Measurements from ENCODE around the gene TNRC18.

TNRC18 gene

DNA sequence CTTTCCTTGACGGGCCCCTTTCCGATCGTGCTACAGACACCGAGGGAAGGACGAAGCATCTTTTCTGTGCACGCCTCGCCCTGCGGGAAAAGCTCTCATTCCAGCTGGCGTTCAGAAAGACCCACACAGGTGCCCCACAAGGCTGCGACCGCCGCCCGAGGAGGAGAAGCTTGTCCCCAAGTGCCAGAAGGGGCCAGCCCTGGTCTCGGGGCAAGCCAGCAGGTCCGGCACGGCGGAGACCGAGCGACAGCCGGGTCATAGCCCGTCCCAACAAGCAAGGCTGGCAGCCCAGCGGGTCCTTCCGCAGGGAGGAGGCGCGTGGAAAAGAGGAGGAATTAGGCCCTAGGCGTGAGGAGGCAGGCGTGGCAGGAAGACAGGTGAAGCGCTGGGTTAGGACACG, 62.7 kb downstream of the TNRC18 start:
- TF ChIP-seq EP300 (IDR thresholded peaks at IDR 0.05; ENCODE audit: borderline replicate concordance), result no peak
- TF ChIP-seq, protein P1, sequence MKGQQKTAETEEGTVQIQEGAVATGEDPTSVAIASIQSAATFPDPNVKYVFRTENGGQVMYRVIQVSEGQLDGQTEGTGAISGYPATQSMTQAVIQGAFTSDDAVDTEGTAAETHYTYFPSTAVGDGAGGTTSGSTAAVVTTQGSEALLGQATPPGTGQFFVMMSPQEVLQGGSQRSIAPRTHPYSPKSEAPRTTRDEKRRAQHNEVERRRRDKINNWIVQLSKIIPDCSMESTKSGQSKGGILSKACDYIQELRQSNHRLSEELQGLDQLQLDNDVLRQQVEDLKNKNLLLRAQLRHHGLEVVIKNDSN (IDR thresholded peaks at IDR 0.05), result no peak

DNA sequence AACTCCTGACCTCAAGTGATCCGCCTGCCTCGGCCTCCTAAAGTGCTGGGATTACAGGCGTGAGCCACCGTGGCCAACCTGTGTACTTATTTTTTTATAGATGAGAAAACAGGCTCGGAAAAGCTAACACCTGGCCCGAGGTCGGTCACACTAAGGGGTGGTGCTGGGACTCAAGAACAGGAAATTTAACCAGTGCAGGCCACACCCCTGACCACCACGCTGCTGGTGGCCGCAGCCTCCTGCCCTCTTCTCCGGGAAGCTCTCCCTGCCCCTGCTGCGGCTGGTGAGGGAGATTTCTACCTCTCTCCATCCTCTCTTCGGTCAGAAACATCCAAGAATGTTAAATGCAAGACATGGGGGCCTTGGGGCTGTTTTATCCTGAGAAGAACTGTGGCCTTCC, 63.2 kb downstream of the TNRC18 start:
- TF ChIP-seq TEAD4 (IDR thresholded peaks at IDR 0.05) (no peak), YY1 (IDR thresholded peaks at IDR 0.05; ENCODE audit: low read depth) (no peak), TAF1 (IDR thresholded peaks at IDR 0.05; ENCODE audit: low read depth) (no peak), EGR1 (IDR thresholded peaks at IDR 0.05) (no peak)
- TF ChIP-seq, protein P1 (IDR thresholded peaks at IDR 0.05), result no peak

DNA sequence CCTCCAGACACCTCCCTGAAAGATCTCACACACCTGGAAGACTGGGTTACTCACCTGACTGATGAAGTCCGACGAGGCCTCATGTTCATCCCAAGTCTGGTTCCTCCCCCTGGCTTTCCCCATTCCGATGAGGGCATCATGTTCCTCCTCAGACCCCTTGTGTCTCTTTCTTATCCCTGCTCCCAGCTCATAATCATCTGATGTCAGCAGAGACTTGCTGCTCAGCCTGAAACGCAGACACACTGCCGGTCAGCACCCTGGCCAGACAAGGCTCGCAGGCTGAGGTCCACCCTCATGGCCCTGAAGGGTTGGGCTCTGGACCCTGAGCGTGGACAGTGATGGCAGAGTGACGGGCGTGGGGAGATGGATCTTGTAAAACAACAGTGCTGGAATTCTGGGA, 64.3 kb downstream of the TNRC18 start:
- TF ChIP-seq EP300 (IDR thresholded peaks at IDR 0.05; ENCODE audit: borderline replicate concordance) (no peak), TEAD4 (IDR thresholded peaks at IDR 0.05) (no peak), TAF1 (IDR thresholded peaks at IDR 0.05; ENCODE audit: low read depth) (no peak), CEBPB (IDR thresholded peaks at IDR 0.05) (no peak), NFIC (IDR thresholded peaks at IDR 0.05) (no peak), ZBTB7A (IDR thresholded peaks at IDR 0.05; ENCODE audit: low read depth) (no peak), TCF12 (IDR thresholded peaks at IDR 0.05; ENCODE audit: low read depth) (no peak), CREB1 (IDR thresholded peaks at IDR 0.05; ENCODE audit: low read depth) (no peak), FOXM1 (IDR thresholded peaks at IDR 0.05; ENCODE audit: borderline replicate concordance, low read depth) (no peak), RAD21 (IDR thresholded peaks at IDR 0.05; ENCODE audit: low read depth) (no peak), EGR1 (IDR thresholded peaks at IDR 0.05) (no peak), YY1 (IDR thresholded peaks at IDR 0.05; ENCODE audit: low read depth) (no peak)
- TF ChIP-seq, protein P1 (IDR thresholded peaks at IDR 0.05), result no peak
- TF ChIP-seq, protein P2, sequence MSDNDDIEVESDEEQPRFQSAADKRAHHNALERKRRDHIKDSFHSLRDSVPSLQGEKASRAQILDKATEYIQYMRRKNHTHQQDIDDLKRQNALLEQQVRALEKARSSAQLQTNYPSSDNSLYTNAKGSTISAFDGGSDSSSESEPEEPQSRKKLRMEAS (IDR thresholded peaks at IDR 0.05), result no peak
- TF ChIP-seq, protein P3, sequence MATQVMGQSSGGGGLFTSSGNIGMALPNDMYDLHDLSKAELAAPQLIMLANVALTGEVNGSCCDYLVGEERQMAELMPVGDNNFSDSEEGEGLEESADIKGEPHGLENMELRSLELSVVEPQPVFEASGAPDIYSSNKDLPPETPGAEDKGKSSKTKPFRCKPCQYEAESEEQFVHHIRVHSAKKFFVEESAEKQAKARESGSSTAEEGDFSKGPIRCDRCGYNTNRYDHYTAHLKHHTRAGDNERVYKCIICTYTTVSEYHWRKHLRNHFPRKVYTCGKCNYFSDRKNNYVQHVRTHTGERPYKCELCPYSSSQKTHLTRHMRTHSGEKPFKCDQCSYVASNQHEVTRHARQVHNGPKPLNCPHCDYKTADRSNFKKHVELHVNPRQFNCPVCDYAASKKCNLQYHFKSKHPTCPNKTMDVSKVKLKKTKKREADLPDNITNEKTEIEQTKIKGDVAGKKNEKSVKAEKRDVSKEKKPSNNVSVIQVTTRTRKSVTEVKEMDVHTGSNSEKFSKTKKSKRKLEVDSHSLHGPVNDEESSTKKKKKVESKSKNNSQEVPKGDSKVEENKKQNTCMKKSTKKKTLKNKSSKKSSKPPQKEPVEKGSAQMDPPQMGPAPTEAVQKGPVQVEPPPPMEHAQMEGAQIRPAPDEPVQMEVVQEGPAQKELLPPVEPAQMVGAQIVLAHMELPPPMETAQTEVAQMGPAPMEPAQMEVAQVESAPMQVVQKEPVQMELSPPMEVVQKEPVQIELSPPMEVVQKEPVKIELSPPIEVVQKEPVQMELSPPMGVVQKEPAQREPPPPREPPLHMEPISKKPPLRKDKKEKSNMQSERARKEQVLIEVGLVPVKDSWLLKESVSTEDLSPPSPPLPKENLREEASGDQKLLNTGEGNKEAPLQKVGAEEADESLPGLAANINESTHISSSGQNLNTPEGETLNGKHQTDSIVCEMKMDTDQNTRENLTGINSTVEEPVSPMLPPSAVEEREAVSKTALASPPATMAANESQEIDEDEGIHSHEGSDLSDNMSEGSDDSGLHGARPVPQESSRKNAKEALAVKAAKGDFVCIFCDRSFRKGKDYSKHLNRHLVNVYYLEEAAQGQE (IDR thresholded peaks at IDR 0.05; ENCODE audit: low read depth), result no peak

DNA sequence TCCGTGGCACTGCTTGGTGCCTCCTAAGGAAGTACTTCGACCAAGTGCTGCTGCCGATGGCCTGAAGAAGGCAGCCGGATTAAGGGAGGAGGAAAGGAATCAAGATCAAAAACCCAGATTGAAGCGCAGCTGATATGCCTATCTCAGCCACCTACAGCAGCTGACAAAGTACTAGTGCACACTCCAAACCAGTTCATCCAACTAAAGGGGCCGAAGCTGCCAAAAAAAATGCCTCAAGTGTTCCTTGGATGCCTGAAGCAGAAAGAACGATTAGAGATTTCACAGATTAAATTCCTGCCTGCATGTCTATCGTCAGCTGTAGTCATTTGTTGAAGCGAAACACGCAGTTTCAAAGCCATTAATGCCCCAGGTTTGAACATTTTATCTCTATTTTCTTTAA, 65.7 kb downstream of the TNRC18 start:
- no peak for TF ChIP-seq EGR1 (IDR thresholded peaks at IDR 0.05)
- no peak for TF ChIP-seq CEBPB (IDR thresholded peaks at IDR 0.05)
- TF ChIP-seq EP300 (IDR thresholded peaks at IDR 0.05; ENCODE audit: borderline replicate concordance), result no peak
- TF ChIP-seq FOXM1 (IDR thresholded peaks at IDR 0.05; ENCODE audit: borderline replicate concordance, low read depth), result no peak
- TF ChIP-seq, protein P3 (IDR thresholded peaks at IDR 0.05; ENCODE audit: low read depth), result no peak
- TF ChIP-seq TEAD4 (IDR thresholded peaks at IDR 0.05), result no peak
- TF ChIP-seq CREB1 (IDR thresholded peaks at IDR 0.05; ENCODE audit: low read depth), result no peak
- no peak for TF ChIP-seq YY1 (IDR thresholded peaks at IDR 0.05; ENCODE audit: low read depth)
- TF ChIP-seq RAD21 (IDR thresholded peaks at IDR 0.05; ENCODE audit: low read depth), result no peak
- TF ChIP-seq ZBTB7A (IDR thresholded peaks at IDR 0.05; ENCODE audit: low read depth), result no peak
- no peak for TF ChIP-seq TAF1 (IDR thresholded peaks at IDR 0.05; ENCODE audit: low read depth)
- TF ChIP-seq, protein P2 (IDR thresholded peaks at IDR 0.05), result no peak
- TF ChIP-seq, protein P1 (IDR thresholded peaks at IDR 0.05), result no peak

DNA sequence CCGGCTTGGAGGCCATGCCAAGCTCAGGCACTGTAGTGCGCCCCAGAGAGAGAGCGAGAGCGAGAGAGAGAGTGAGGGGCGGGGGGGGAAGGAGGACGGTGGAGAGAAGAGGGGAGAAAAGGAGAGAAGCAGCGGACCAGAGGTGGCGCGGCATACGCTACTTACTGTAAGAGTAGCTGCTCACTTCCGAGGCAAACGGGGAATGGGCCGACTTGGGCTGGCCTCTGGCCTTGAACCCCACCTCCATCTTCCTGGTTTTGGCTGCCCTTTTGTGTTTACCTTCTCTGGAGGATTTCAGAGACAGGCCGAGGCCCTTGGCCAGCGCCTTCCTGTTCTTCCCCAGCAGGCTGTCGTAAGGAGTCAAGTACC, 66.9 kb downstream of the TNRC18 start:
- TF ChIP-seq ZBTB7A (IDR thresholded peaks at IDR 0.05; ENCODE audit: low read depth) (no peak), YY1 (IDR thresholded peaks at IDR 0.05; ENCODE audit: low read depth) (no peak), NFIC (IDR thresholded peaks at IDR 0.05) (no peak), TAF1 (IDR thresholded peaks at IDR 0.05; ENCODE audit: low read depth) (no peak)
- TF ChIP-seq, protein P3 (IDR thresholded peaks at IDR 0.05; ENCODE audit: low read depth), result no peak
- TF ChIP-seq, protein P1 (IDR thresholded peaks at IDR 0.05), result no peak

Measured in Ishikawa (cell line).